H9 (cell line): ENCODE results near the gene COMMD10. TPM values are rescaled to one million over a fixed set of nuclear protein-coding genes. Genes with fewer than 3 reads are reported as not detected.
A peak's percentile ranks its signal among the peaks of the same experiment; 100 is the strongest.

Experiments
- DNase-seq: peaks from one replicate; pipeline ENCODE4 v3.0.0-alpha.2; 2017
- H2AFZ ChIP-seq: one replicate; pipeline ENCODE4 v1.6.1; 2013; ENCODE audit warnings: mild to moderate bottlenecking, low read length, control low read depth, moderate library complexity
- H2AK5ac ChIP-seq: 2 replicates; pipeline ENCODE4 v1.6.1; 2013; ENCODE audit warnings: low read length, control low read depth, mixed read lengths; ENCODE audit not compliant: insufficient read length
- H2BK120ac ChIP-seq: one replicate; pipeline ENCODE4 v1.6.1; 2013; ENCODE audit warnings: low read depth, mild to moderate bottlenecking, low read length, control low read depth, inconsistent platforms; ENCODE audit not compliant: poor library complexity, severe bottlenecking
- H2BK12ac ChIP-seq: 2 replicates; pipeline ENCODE4 v1.6.1; 2013; ENCODE audit warnings: low read length, control low read depth, mixed read lengths, low read depth; ENCODE audit not compliant: insufficient read length
- H2BK15ac ChIP-seq: 2 replicates; pipeline ENCODE4 v1.6.1; 2013; ENCODE audit warnings: low read depth, low read length, control low read depth
- H2BK20ac ChIP-seq: one replicate; pipeline ENCODE4 v1.6.1; 2013; ENCODE audit warnings: low read depth, mild to moderate bottlenecking, low read length, control low read depth, inconsistent platforms; ENCODE audit not compliant: poor library complexity, severe bottlenecking
- H2BK5ac ChIP-seq: 2 replicates; pipeline ENCODE4 v1.6.1; 2013; ENCODE audit warnings: low read length, control low read depth, mixed read lengths; ENCODE audit not compliant: insufficient read length
- H3K14ac ChIP-seq: 2 replicates; pipeline ENCODE4 v1.6.1; 2013; ENCODE audit warnings: low read length, control low read depth; ENCODE audit not compliant: insufficient read depth
- H3K18ac ChIP-seq: 2 replicates; pipeline ENCODE4 v1.6.1; 2013; ENCODE audit warnings: low read depth, mild to moderate bottlenecking, mixed read lengths, low read length, control low read depth; ENCODE audit not compliant: insufficient read length
- H3K23ac ChIP-seq: 2 replicates; pipeline ENCODE4 v1.6.1; 2013; ENCODE audit warnings: low read length, control low read depth, mixed read lengths, low read depth; ENCODE audit not compliant: insufficient read length
- H3K23me2 ChIP-seq: 2 replicates; pipeline ENCODE4 v1.6.1; 2013; ENCODE audit warnings: low read depth, mild to moderate bottlenecking, mixed read lengths, low read length, control low read depth; ENCODE audit not compliant: insufficient read length, poor library complexity, severe bottlenecking
- H3K27ac ChIP-seq: 2 replicates; pipeline ENCODE4 v1.5.1; 2013; ENCODE audit warnings: low read length, control low read depth, mixed read lengths, low read depth; ENCODE audit not compliant: insufficient read length
- H3K27me3 ChIP-seq: 2 replicates; pipeline ENCODE4 v1.6.1; 2013; ENCODE audit warnings: low read length, control low read depth, inconsistent platforms; ENCODE audit not compliant: insufficient read depth
- H3K4ac ChIP-seq: 2 replicates; pipeline ENCODE4 v1.6.1; 2013; ENCODE audit warnings: low read depth, mild to moderate bottlenecking, control low read depth, inconsistent platforms, low read length, moderate library complexity
- H3K4me1 ChIP-seq: 2 replicates; pipeline ENCODE4 v1.6.1; 2013; ENCODE audit warnings: low read length, control low read depth, inconsistent platforms; ENCODE audit not compliant: insufficient read depth
- H3K4me2 ChIP-seq: 2 replicates; pipeline ENCODE4 v1.6.1; 2013; ENCODE audit warnings: low read length, control low read depth, mixed read lengths; ENCODE audit not compliant: insufficient read length, insufficient read depth
- H3K56ac ChIP-seq: 2 replicates; pipeline ENCODE4 v1.6.1; 2013; ENCODE audit warnings: low read depth, mild to moderate bottlenecking, mixed read lengths, low read length, control low read depth; ENCODE audit not compliant: insufficient read length
- H3K79me1 ChIP-seq: 2 replicates; pipeline ENCODE4 v1.6.1; 2013; ENCODE audit warnings: low read depth, mild to moderate bottlenecking, moderate library complexity, low read length, control low read depth, inconsistent platforms; ENCODE audit not compliant: insufficient read depth, poor library complexity, severe bottlenecking
- H3K79me2 ChIP-seq: 2 replicates; pipeline ENCODE4 v1.6.1; 2013; ENCODE audit warnings: low read length, control low read depth, inconsistent platforms; ENCODE audit not compliant: insufficient read depth
- H3K9ac ChIP-seq: 2 replicates; pipeline ENCODE4 v1.6.1; 2013; ENCODE audit warnings: low read length, control low read depth, mixed read lengths; ENCODE audit not compliant: insufficient read length; ENCODE audit errors: extremely low read depth
- H3K9me3 ChIP-seq: one replicate; pipeline ENCODE4 v1.6.1; 2013; ENCODE audit warnings: low read depth, low read length, inconsistent platforms; ENCODE audit not compliant: control insufficient read depth
- H3T11ph ChIP-seq: one replicate; pipeline ENCODE4 v1.6.1; 2013; ENCODE audit warnings: mild to moderate bottlenecking, low read length, control low read depth, inconsistent platforms
- H4K20me1 ChIP-seq: one replicate; pipeline ENCODE4 v1.6.1; 2013; ENCODE audit not compliant: control insufficient read depth, insufficient read length, insufficient read depth
- H4K5ac ChIP-seq: 2 replicates; pipeline ENCODE4 v1.6.1; 2013; ENCODE audit warnings: low read depth, mild to moderate bottlenecking, mixed read lengths, low read length, control low read depth; ENCODE audit not compliant: insufficient read length
- H4K8ac ChIP-seq: replicated peaks from 2 replicates; pipeline ENCODE4 v1.6.1; 2013; ENCODE audit warnings: low read length, control low read depth, mixed read lengths, low read depth; ENCODE audit not compliant: insufficient read length
- H4K91ac ChIP-seq: 2 replicates; pipeline ENCODE4 v1.6.1; 2013; ENCODE audit warnings: low read depth, mild to moderate bottlenecking, moderate library complexity, mixed read lengths, low read length, control low read depth; ENCODE audit not compliant: insufficient read length
- H3K27ac Mint-ChIP-seq, 3 experiments: 2 replicates in 2 of 3; 3 replicates in 1 of 3; pipeline ENCODE4 v1.8.0; 2020 to 2021; ENCODE audit warnings: mixed read lengths in 3 of 3, mild to moderate bottlenecking in 1 of 3, moderate library complexity in 1 of 3
- H3K27me3 Mint-ChIP-seq: 2 replicates; pipeline ENCODE4 v1.8.0; 2021; ENCODE audit warnings: low read depth, mild to moderate bottlenecking, moderate library complexity, mixed read lengths
- H3K36me3 Mint-ChIP-seq, 3 experiments: 2 replicates in 2 of 3; 3 replicates in 1 of 3; pipeline ENCODE4 v1.8.0; 2020 to 2021; ENCODE audit warnings: low read depth in 3 of 3, mixed read lengths in 3 of 3; ENCODE audit not compliant: insufficient read depth in 1 of 3
- H3K4me1 Mint-ChIP-seq, 2 experiments: 2 replicates each; pipeline ENCODE4 v1.8.0; 2020; ENCODE audit warnings: mixed read lengths in 2 of 2
- H3K4me3 Mint-ChIP-seq, 2 experiments: 2 replicates in 1 of 2; 3 replicates in 1 of 2; pipeline ENCODE4 v1.8.0; 2020 to 2021; ENCODE audit warnings: mild to moderate bottlenecking in 2 of 2, mixed read lengths in 2 of 2, moderate library complexity in 1 of 2
- H3K9me3 Mint-ChIP-seq, 2 experiments: 2 replicates in 1 of 2; 3 replicates in 1 of 2; pipeline ENCODE4 v1.8.0; 2020; ENCODE audit warnings: mild to moderate bottlenecking in 2 of 2, mixed read lengths in 2 of 2, moderate library complexity in 1 of 2
- WGBS: extraction: QIAGEN DNeasy Blood & Tissue Kit; methylation state at CpG from one replicate; pipeline ENCODE4 v1.1.7; 2013; ENCODE audit warnings: missing lambda C conversion rate, low lambda C conversion rate, mixed read lengths; ENCODE audit not compliant: insufficient read length; ENCODE audit errors: extremely low coverage; 5-methylcytosine and 5-hydroxymethylcytosine counted together
- total RNA-seq: library from RNA; stranded (reverse); gene quantifications from 2 replicates; pipeline ENCODE4 v1.2.1, GENCODE V29; 2021
- TF ChIP-seq, protein P1 (sequence below): fragments of 200-600 bp; sonication (generic); conservative IDR thresholded peaks from 3 replicates; pipeline ENCODE4 v1.8.0; 2021; ENCODE audit warnings: antibody characterized with exemption, mild to moderate bottlenecking

COMMD10 gene
- total RNA-seq, 1 experiment from 2014 or later, result 33.9 TPM

DNA sequence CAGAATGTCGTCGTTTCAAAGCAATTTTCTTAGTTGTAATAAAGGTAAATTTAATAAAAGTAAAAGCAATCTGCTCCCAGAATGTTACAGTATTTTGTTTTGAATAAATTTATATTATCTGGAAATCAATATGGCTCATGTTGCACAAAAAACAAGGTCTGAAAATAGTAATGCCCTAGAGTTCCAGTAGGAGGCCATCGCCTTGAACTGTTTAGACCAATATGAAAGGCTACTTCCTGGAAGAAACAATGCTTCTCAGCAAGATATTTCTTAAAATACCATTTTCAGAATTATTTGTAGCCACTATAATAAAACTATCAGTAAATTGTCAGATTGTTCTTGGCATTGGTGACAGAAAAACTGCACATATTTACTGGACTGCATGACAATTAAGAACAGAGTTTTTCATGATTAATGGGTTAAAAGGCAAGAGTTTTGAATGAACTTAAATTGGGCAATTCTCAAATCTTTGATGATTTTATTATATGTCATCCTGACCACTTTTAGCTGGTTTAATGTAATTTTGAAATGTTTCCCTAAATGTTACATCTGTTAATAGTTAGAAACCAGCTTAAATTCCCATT, 153.2 kb downstream of the COMMD10 start:
- Histone ChIP-seq H2BK5ac (no peak overlapping the region), H2BK120ac (no peak overlapping the region), H3K18ac (no peak overlapping the region), H3K79me2 (no peaks in the 10 kb centered on the region), H2BK12ac (no peak overlapping the region), H2AFZ (no peak overlapping the region), H3T11ph (no peak overlapping the region), H4K5ac (no peak overlapping the region), H3K79me1 (no peaks in the 10 kb centered on the region), H3K56ac (no peak overlapping the region), H2BK15ac (no peak overlapping the region), H4K8ac (no peak overlapping the region), H3K9ac (no peak overlapping the region), H2BK20ac (no peak overlapping the region), H3K9me3 (no peaks in the 10 kb centered on the region), H3K4ac (no peak overlapping the region), H4K91ac (no peak overlapping the region), H3K4me2 (no peak overlapping the region), H3K14ac (no peak overlapping the region), H4K20me1 (no peaks in the 10 kb centered on the region), H3K27me3 (no peaks in the 10 kb centered on the region), H2AK5ac (no peak overlapping the region), H3K27ac (no peak overlapping the region), H3K4me1 (no peaks in the 10 kb centered on the region; the same call in 1 of the 2 replicates), H3K23me2 (no peaks in the 10 kb centered on the region), H3K23ac (no peak overlapping the region)
- H3K9me3 Mint-ChIP-seq, result no peaks in the 10 kb centered on the region
- WGBS, result no CpG with 5 or more reads among the region's 3 CpGs
- H3K4me1 Mint-ChIP-seq, result peaks cover 0 to 7% of the 10 kb centered on the region in 2 experiments; a peak in 1 of 4 replicates
- H3K27me3 Mint-ChIP-seq, result no peaks in the 10 kb centered on the region
- no peaks in the 10 kb centered on the region for H3K36me3 Mint-ChIP-seq
- DNase-seq, result no peak
- H3K4me3 Mint-ChIP-seq, result no peak overlapping the region
- TF ChIP-seq, protein P1, sequence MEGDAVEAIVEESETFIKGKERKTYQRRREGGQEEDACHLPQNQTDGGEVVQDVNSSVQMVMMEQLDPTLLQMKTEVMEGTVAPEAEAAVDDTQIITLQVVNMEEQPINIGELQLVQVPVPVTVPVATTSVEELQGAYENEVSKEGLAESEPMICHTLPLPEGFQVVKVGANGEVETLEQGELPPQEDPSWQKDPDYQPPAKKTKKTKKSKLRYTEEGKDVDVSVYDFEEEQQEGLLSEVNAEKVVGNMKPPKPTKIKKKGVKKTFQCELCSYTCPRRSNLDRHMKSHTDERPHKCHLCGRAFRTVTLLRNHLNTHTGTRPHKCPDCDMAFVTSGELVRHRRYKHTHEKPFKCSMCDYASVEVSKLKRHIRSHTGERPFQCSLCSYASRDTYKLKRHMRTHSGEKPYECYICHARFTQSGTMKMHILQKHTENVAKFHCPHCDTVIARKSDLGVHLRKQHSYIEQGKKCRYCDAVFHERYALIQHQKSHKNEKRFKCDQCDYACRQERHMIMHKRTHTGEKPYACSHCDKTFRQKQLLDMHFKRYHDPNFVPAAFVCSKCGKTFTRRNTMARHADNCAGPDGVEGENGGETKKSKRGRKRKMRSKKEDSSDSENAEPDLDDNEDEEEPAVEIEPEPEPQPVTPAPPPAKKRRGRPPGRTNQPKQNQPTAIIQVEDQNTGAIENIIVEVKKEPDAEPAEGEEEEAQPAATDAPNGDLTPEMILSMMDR, result peak; percentile 61
- H3K27ac Mint-ChIP-seq, result no peak overlapping the region; a peak in 1 of 7 replicates
